ENCODE data around the gene LRRC3.

The LRRC3 gene

DNA sequence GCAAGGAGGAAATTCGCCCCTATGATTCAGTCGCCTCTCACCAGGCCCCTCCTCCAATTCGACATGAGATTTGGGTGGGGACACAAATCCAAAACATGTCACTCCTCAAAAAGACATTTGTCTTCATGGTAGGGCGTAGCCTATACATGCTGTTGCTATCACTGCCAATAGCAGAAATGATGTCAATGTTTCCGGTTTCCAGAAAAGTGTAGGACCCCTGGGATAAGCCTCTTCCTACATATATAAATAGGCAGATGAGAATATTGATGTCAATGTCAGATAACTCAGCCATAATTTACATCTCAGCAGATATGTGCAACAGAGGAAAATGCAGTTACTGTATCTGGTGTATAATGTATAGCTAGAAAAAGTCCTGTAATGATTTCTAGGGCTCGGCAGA, 16.7 kb downstream of the LRRC3 start:
- TF ChIP-seq CTCF (IDR thresholded peaks at IDR 0.05; ENCODE audit: low read depth, low read length) (no peak), POLR2A (IDR thresholded peaks at IDR 0.05; ENCODE audit: extremely low read depth, insufficient read length) (no peak), MYC (IDR thresholded peaks at IDR 0.05; ENCODE audit: low read depth, low read length) (no peak), MAX (IDR thresholded peaks at IDR 0.05; ENCODE audit: low read depth, low read length) (no peak)

GRCh38 chr21:44473915-44474555, 18.7 kb downstream of the LRRC3 start:
- TF ChIP-seq MAX (IDR thresholded peaks at IDR 0.05; ENCODE audit: low read depth, low read length) (no peak), MYC (IDR thresholded peaks at IDR 0.05; ENCODE audit: low read depth, low read length) (no peak), POLR2A (IDR thresholded peaks at IDR 0.05; ENCODE audit: extremely low read depth, insufficient read length) (no peak)
- no peak for DNase-seq (ENCODE audit: low read depth)
- H3K4me3 ChIP-seq (ENCODE audit: low read depth, low read length): no peak overlapping the region

More for the DNA sequence above, 16.7 kb downstream of the LRRC3 start:
- no peak overlapping the region for H3K4me3 ChIP-seq (ENCODE audit: low read depth, low read length)
- DNase-seq (ENCODE audit: low read depth): no peak

- H3K4me3 ChIP-seq (ENCODE audit: low read depth, low read length): no peak overlapping the region
- no peak for TF ChIP-seq CTCF (IDR thresholded peaks at IDR 0.05; ENCODE audit: low read depth, low read length)
- TF ChIP-seq POLR2A (IDR thresholded peaks at IDR 0.05; ENCODE audit: extremely low read depth, insufficient read length): no peak
- TF ChIP-seq MYC (IDR thresholded peaks at IDR 0.05; ENCODE audit: low read depth, low read length): no peak
- no peak for TF ChIP-seq MAX (IDR thresholded peaks at IDR 0.05; ENCODE audit: low read depth, low read length)
- DNase-seq (ENCODE audit: low read depth): no peak
Observed at GRCh38 chr21:44475266-44475845, 20.0 kb downstream of the LRRC3 start.

- no peak for DNase-seq (ENCODE audit: low read depth)
- H3K4me3 ChIP-seq (ENCODE audit: low read depth, low read length): no peak overlapping the region
- no peak for TF ChIP-seq POLR2A (IDR thresholded peaks at IDR 0.05; ENCODE audit: extremely low read depth, insufficient read length)
- TF ChIP-seq MAX (IDR thresholded peaks at IDR 0.05; ENCODE audit: low read depth, low read length): no peak
- no peak for TF ChIP-seq CTCF (IDR thresholded peaks at IDR 0.05; ENCODE audit: low read depth, low read length)
- no peak for TF ChIP-seq MYC (IDR thresholded peaks at IDR 0.05; ENCODE audit: low read depth, low read length)
Observed at GRCh38 chr21:44477131-44477530, 21.8 kb downstream of the LRRC3 start.

DNA sequence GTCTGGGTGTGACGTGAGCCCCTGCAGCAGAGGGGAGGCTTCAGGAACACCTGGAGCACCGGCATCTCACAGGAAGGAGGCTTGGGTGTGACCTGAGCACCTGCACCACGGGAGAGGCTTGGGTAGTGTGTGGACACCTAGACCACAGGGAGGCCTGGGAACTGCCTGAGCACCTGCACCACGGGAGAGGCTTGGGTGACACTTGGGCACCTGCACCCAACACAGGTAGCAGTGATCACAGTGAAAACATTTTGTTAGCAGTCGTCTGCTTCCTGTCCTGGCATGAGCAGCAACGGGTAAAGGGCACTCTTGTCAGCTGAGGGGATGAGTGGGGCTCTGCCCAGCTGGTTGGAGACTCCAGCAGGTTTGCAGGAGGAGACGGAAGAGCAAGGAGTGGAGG, 22.4 kb downstream of the LRRC3 start:
- no peak overlapping the region for H3K4me3 ChIP-seq (ENCODE audit: low read depth, low read length)
- no peak for DNase-seq (ENCODE audit: low read depth)
- TF ChIP-seq MYC (IDR thresholded peaks at IDR 0.05; ENCODE audit: low read depth, low read length) (no peak), CTCF (IDR thresholded peaks at IDR 0.05; ENCODE audit: low read depth, low read length) (no peak), MAX (IDR thresholded peaks at IDR 0.05; ENCODE audit: low read depth, low read length) (no peak), POLR2A (IDR thresholded peaks at IDR 0.05; ENCODE audit: extremely low read depth, insufficient read length) (no peak)

DNA sequence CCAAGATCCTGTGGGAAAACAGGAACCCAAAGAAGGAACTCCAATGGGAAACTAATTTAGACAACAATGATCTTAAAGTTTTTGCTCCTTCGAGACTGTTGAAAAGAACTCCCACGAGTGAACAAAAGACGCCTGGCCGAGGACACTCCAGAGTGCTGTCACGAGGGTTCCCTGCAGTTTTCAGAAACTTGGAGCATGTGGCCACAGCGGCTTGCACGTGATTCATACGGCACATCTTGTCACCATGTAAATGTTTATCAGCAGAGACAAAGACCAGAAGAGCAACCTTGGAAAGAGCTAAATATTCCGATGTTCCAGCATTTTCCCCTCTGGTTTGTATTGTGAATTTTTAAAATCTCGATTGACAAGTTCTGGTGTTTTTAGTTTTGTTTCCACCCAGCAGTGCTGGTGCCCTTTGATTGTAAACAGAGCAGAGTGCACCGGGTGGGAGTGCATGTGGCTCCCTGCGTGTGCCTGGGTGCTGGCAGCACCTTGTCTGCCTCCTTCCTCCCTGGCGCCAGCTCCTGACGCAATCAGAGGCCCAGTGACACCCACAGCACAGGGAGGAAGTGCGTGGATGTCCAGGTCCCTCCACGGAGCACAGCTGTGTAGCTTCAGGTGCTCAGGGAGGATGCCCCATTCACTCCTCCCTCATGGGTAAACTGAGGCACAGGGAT, 23.0 kb downstream of the LRRC3 start:
- DNase-seq (ENCODE audit: low read depth): peak; percentile 33
- H3K4me3 ChIP-seq (ENCODE audit: low read depth, low read length): no peak overlapping the region
- TF ChIP-seq CTCF (IDR thresholded peaks at IDR 0.05; ENCODE audit: low read depth, low read length) (no peak), MAX (IDR thresholded peaks at IDR 0.05; ENCODE audit: low read depth, low read length) (no peak), POLR2A (IDR thresholded peaks at IDR 0.05; ENCODE audit: extremely low read depth, insufficient read length) (no peak), MYC (IDR thresholded peaks at IDR 0.05; ENCODE audit: low read depth, low read length) (no peak)
